ENCODE data around the gene RAP2C. TPM values are rescaled to one million over a fixed set of nuclear protein-coding genes. Genes with fewer than 3 reads are reported as not detected.

RAP2C gene
- polyA plus RNA-seq, 1 donor from 2014 or later: 26.2 TPM

DNA sequence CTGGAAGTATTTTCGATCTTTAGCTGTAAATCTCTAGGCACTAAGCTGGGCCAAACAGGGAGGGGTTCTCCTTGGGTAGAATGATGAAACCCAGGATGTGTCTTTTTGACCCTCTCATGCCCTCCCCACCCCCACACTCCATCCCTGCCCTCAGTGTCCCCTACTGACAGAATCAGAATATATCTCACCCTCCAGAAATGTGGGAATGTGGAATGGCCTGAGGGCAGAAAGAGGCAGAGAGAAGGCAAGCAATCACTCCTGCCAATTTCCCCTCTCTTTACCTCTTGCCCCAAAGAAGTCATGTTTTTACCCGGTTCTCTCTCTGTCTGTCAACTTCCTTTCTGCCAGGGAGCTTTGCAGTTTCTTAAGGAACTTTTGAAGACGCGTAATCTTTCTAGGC, 34.4 kb downstream of the RAP2C start:
- Histone ChIP-seq H3K4me3 (ENCODE audit: low read length) (no peak overlapping the region), H4K20me1 (ENCODE audit: insufficient read depth) (no peaks in the 10 kb centered on the region), H3K4me2 (ENCODE audit: low read length) (no peak overlapping the region), H2AFZ (ENCODE audit: low read depth, low read length) (no peak overlapping the region), H3K9ac (ENCODE audit: low read length) (no peak overlapping the region), H3K36me3 (ENCODE audit: insufficient read depth, low read length) (no peaks in the 10 kb centered on the region), H3K27ac (ENCODE audit: low read length) (no peak overlapping the region), H3K79me2 (replicated peaks; ENCODE audit: insufficient read depth, low read length) (no peaks in the 10 kb centered on the region), H3K27me3 (ENCODE audit: insufficient read depth, low read depth, low read length) (no peaks in the 10 kb centered on the region), H3F3A (ENCODE audit: insufficient read depth, low read length, poor library complexity, severe bottlenecking) (no peaks in the 10 kb centered on the region), H3K9me2 (ENCODE audit: insufficient read depth, low read length) (no peaks in the 10 kb centered on the region), H3K9me3 (ENCODE audit: low read length) (no peaks in the 10 kb centered on the region)
- TF ChIP-seq, protein P1, sequence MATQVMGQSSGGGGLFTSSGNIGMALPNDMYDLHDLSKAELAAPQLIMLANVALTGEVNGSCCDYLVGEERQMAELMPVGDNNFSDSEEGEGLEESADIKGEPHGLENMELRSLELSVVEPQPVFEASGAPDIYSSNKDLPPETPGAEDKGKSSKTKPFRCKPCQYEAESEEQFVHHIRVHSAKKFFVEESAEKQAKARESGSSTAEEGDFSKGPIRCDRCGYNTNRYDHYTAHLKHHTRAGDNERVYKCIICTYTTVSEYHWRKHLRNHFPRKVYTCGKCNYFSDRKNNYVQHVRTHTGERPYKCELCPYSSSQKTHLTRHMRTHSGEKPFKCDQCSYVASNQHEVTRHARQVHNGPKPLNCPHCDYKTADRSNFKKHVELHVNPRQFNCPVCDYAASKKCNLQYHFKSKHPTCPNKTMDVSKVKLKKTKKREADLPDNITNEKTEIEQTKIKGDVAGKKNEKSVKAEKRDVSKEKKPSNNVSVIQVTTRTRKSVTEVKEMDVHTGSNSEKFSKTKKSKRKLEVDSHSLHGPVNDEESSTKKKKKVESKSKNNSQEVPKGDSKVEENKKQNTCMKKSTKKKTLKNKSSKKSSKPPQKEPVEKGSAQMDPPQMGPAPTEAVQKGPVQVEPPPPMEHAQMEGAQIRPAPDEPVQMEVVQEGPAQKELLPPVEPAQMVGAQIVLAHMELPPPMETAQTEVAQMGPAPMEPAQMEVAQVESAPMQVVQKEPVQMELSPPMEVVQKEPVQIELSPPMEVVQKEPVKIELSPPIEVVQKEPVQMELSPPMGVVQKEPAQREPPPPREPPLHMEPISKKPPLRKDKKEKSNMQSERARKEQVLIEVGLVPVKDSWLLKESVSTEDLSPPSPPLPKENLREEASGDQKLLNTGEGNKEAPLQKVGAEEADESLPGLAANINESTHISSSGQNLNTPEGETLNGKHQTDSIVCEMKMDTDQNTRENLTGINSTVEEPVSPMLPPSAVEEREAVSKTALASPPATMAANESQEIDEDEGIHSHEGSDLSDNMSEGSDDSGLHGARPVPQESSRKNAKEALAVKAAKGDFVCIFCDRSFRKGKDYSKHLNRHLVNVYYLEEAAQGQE (IDR thresholded peaks at IDR 0.05; ENCODE audit: borderline replicate concordance): no peak
- no peak for TF ChIP-seq SMC3 (conservative IDR thresholded peaks at IDR 0.05; ENCODE audit: poor library complexity)
- no peak for TF ChIP-seq EP300 (conservative IDR thresholded peaks at IDR 0.05; ENCODE audit: poor library complexity, severe bottlenecking)
- TF ChIP-seq EZH2 (IDR thresholded peaks at IDR 0.05; ENCODE audit: borderline replicate concordance, insufficient read depth, low read length, poor library complexity, severe bottlenecking): no peak
- TF ChIP-seq TAF1 (IDR thresholded peaks at IDR 0.05; ENCODE audit: low read depth): no peak
- no peak for TF ChIP-seq MXI1 (conservative IDR thresholded peaks at IDR 0.05; ENCODE audit: poor library complexity, severe bottlenecking)
- no peak for TF ChIP-seq RAD21 (conservative IDR thresholded peaks at IDR 0.05)
- TF ChIP-seq, protein P2, sequence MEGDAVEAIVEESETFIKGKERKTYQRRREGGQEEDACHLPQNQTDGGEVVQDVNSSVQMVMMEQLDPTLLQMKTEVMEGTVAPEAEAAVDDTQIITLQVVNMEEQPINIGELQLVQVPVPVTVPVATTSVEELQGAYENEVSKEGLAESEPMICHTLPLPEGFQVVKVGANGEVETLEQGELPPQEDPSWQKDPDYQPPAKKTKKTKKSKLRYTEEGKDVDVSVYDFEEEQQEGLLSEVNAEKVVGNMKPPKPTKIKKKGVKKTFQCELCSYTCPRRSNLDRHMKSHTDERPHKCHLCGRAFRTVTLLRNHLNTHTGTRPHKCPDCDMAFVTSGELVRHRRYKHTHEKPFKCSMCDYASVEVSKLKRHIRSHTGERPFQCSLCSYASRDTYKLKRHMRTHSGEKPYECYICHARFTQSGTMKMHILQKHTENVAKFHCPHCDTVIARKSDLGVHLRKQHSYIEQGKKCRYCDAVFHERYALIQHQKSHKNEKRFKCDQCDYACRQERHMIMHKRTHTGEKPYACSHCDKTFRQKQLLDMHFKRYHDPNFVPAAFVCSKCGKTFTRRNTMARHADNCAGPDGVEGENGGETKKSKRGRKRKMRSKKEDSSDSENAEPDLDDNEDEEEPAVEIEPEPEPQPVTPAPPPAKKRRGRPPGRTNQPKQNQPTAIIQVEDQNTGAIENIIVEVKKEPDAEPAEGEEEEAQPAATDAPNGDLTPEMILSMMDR (IDR thresholded peaks at IDR 0.05; ENCODE audit: poor library complexity, severe bottlenecking): no peak
- TF ChIP-seq POLR2AphosphoS5 (IDR thresholded peaks at IDR 0.05): no peak

DNA sequence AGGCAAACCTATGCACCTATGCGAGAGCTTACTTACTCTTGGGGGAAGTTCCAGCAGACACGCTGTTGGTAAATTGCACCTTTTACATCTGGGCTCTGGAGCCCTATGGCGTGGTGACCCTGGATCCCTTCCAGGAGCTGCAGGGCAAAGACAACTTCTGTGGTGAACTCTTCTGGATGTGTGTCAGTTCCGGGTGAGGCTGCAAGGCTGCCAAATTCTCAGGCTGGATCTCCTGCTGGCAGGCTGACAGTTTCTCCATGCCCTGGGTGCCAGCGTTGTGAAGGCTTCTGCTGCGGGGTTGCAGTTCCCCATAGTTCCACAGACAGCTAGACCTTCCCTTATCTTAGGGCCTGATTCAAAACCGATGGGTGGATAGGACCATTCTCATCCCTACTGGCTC, 37.9 kb downstream of the RAP2C start:
- no peak for TF ChIP-seq MXI1 (conservative IDR thresholded peaks at IDR 0.05; ENCODE audit: poor library complexity, severe bottlenecking)
- TF ChIP-seq RAD21 (conservative IDR thresholded peaks at IDR 0.05): no peak
- TF ChIP-seq POLR2AphosphoS5 (IDR thresholded peaks at IDR 0.05): no peak
- TF ChIP-seq TAF1 (IDR thresholded peaks at IDR 0.05; ENCODE audit: low read depth): no peak
- no peak for TF ChIP-seq EP300 (conservative IDR thresholded peaks at IDR 0.05; ENCODE audit: poor library complexity, severe bottlenecking)
- no peak for TF ChIP-seq SMC3 (conservative IDR thresholded peaks at IDR 0.05; ENCODE audit: poor library complexity)
- TF ChIP-seq EZH2 (IDR thresholded peaks at IDR 0.05; ENCODE audit: borderline replicate concordance, insufficient read depth, low read length, poor library complexity, severe bottlenecking): no peak
- TF ChIP-seq, protein P2 (IDR thresholded peaks at IDR 0.05; ENCODE audit: poor library complexity, severe bottlenecking): no peak
- TF ChIP-seq, protein P1 (IDR thresholded peaks at IDR 0.05; ENCODE audit: borderline replicate concordance): no peak

More for the DNA sequence above, 37.9 kb downstream of the RAP2C start:
- Histone ChIP-seq H3K4me2 (ENCODE audit: low read length) (no peak overlapping the region), H3K4me3 (ENCODE audit: low read length) (no peak overlapping the region), H2AFZ (ENCODE audit: low read depth, low read length) (no peak overlapping the region), H3K9me3 (ENCODE audit: low read length) (no peaks in the 10 kb centered on the region), H3K27ac (ENCODE audit: low read length) (no peak overlapping the region), H3F3A (ENCODE audit: insufficient read depth, low read length, poor library complexity, severe bottlenecking) (no peaks in the 10 kb centered on the region), H4K20me1 (ENCODE audit: insufficient read depth) (no peaks in the 10 kb centered on the region), H3K9ac (ENCODE audit: low read length) (no peak overlapping the region), H3K27me3 (ENCODE audit: insufficient read depth, low read depth, low read length) (no peaks in the 10 kb centered on the region), H3K36me3 (ENCODE audit: insufficient read depth, low read length) (no peaks in the 10 kb centered on the region), H3K79me2 (replicated peaks; ENCODE audit: insufficient read depth, low read length) (no peaks in the 10 kb centered on the region), H3K9me2 (ENCODE audit: insufficient read depth, low read length) (no peaks in the 10 kb centered on the region)

Data from neural cell (in vitro differentiated cells).